Astrocyte (in vitro differentiated cells and primary cell): Measurements from ENCODE around the gene PPP4R2.

Experiments
- CTCF ChIP-seq: IDR thresholded peaks from 2 replicates; pipeline ENCODE4 v1.5.1; 2011; ENCODE audit warnings: low read depth, mild to moderate bottlenecking, inconsistent platforms, low read length, moderate library complexity; ENCODE audit not compliant: insufficient read depth
- EZH2 ChIP-seq: IDR thresholded peaks from 2 replicates; pipeline ENCODE4 v1.6.1; 2012; ENCODE audit warnings: mild to moderate bottlenecking, low read length, inconsistent platforms; ENCODE audit not compliant: insufficient read depth

GRCh38 chr3:73071952-73072351, 75.3 kb downstream of the PPP4R2 start:
- TF ChIP-seq CTCF (no peak), EZH2 (no peak)
